Activated CD4-positive, alpha-beta T cell treated with anti-CD3 and anti-CD28 coated beads, Interleukin-2, amount 50 U/mL, for 48 hours (primary cell): ENCODE results near the gene ABCG4.

Source experiments
- DNase-seq, 2 experiments: peaks; one replicate each; pipeline ENCODE4 v3.0.0-alpha.2; 2020

The ABCG4 gene

GRCh38 chr11:119209186-119209585, 60.3 kb downstream of the ABCG4 start:
- DNase-seq = no peak

GRCh38 chr11:119210050-119210449, 61.2 kb downstream of the ABCG4 start:
- no peak for DNase-seq
